T-helper 2 cell treated with Interferon-gamma antibody and Interleukin-4, amounts not matched to agents 100 ng/mL and 5 ng/mL, for 36 hours (primary cell): Measurements from ENCODE around the gene IGFBP2. TPM values are rescaled to one million over a fixed set of nuclear protein-coding genes. Genes with fewer than 3 reads are reported as not detected.

Source experiments
- intact Hi-C: fragments of 100-400 bp; cut with micrococcal nuclease; formaldehyde crosslinking; loops from one replicate; pipeline ENCODE4 v1.15.1; 2023
- total RNA-seq: library from RNA; stranded (reverse); gene quantifications from 2 replicates; pipeline ENCODE4 v1.2.3, GENCODE V29; 2022

The IGFBP2 gene
- total RNA-seq, 1 donor from 2014 or later, result 24.9 TPM

- intact Hi-C loops, result no loop called here
Observed at GRCh38 chr2:216636551-216637450, 3.6 kb downstream of the IGFBP2 start.

GRCh38 chr2:216637472-216637871 is 4.3 kb downstream of the IGFBP2 start:
- intact Hi-C loops, result no loop called here

DNA sequence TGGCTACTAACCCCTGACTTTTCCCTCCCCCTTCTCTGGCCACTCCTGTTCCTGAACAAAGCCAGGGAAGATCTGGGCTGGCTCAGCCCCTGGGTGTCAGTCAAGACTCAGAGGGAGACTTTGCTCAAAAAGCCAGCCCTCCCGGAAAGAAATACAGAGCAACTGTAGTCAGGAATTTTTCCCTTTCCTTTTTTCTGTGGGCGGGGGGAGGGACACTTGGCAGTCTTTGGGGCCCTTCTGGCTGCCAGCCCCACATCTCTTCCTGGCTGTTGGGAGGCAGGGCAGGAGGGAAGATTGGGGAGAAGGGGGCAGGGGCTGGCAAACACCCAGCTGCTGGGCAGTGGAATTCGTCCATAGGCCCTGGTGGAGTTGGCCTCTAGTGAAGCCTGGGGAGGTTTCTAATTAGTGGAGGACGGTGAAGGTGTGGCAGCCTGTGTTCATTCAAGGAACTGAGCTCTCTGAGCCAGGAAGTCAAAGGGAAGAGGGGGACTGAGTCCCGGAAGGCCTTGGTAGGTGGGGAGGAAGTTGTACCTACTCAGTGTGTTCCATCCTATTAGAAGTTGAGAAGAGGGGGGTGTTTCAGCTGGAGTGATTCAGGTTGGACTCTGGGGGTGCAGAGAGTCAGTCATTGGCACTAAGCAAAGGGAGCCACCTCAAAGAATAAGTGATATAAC is 10.9 kb downstream of the IGFBP2 start:
- intact Hi-C loops, result no loop called here

DNA sequence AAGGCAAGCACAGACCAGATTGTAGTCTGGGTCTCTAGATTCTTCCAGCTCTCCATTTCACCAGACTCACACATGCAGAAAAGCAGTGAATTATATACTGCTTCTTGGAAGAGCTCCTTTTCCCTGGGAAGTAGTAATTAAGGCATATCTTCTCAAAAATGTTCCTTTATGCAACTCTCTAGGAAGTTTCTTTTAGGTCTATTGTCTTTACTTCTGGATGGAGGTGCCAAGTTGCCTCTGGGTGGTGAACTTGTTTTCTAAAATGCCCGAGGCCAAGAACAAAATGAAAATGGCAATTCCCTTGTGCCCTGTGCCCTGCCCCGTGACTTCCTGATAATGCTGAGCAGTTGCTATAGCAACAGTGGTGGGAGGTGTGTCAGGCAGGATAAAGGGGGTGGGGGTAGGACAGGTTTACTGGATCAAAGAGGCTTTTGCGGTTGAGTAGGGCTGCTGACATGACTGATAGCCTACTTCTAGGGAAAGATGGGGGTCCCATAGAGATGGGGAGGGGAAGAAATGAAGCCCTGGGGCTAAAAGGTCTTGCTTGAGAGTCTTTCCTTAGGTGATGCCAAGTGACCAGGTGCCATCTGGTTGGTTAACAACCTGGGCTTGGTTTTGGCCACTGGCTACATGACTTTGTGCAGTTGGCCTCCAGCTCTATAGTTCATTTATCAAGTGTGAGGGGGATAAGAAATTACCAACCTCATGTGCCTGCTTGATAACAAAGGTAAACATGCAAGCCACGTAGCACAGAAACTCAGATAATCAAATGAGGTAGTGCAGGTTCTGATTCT is 11.8 kb downstream of the IGFBP2 start:
- intact Hi-C loops, result no loop called here

DNA sequence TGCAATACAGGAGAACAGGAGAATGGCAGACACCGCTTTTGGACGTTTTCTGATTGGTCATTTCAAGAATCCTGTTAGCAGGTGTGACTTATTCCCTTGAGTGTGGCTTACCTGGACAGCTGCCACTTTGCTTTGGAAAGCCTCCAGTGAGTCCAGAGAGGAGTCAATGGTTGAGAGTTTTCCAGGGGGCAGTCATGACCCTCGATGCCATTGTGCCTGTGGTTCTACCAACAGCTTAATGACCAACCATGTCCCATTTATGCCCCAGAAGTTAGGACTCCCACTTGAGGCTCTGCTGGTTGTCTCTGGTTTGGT is 12.4 kb downstream of the IGFBP2 start:
- intact Hi-C loops, result no loop called here

- intact Hi-C loops, result no loop called here
Observed at GRCh38 chr2:216646116-216646515, 12.9 kb downstream of the IGFBP2 start.

GRCh38 chr2:216648105-216648504 is 14.9 kb downstream of the IGFBP2 start:
- intact Hi-C loops, result no loop called here

- intact Hi-C loops, result no loop called here
Observed at GRCh38 chr2:216649574-216649973, 16.4 kb downstream of the IGFBP2 start.

- intact Hi-C loops, result no loop called here
Observed at GRCh38 chr2:216650626-216651257, 17.5 kb downstream of the IGFBP2 start.

DNA sequence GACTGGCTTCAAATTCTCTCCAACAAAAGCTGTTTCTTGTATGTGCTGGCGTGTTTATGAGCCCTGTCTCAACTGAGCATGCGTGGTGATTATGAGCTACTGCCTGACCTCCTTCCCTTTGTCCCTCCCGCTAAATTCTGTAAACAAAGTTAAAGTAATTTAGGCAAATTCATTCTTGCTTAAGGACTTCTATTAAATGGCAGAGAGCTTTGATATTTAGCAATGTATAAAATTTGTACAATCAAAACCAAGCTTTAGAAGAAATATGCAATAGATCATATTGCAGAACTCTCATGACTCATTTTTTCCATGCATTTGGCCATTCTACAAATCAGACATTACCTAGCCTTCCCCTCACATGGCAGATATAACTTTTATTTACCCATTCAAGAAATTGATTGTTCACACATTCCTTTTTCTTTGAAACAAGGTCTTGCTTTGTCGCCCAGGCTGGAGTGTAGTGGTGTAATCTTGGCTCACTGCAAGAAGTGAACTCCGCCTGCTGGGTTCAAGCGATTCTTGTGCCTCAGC is 18.2 kb downstream of the IGFBP2 start:
- intact Hi-C loops, result no loop called here

GRCh38 chr2:216652566-216652965 is 19.3 kb downstream of the IGFBP2 start:
- intact Hi-C loops, result no loop called here

- intact Hi-C loops, result no loop called here
Observed at GRCh38 chr2:216653093-216653799, 20.0 kb downstream of the IGFBP2 start.

GRCh38 chr2:216653931-216654365 is 20.7 kb downstream of the IGFBP2 start:
- intact Hi-C loops, result no loop called here

- intact Hi-C loops, result no loop called here
Observed at GRCh38 chr2:216654528-216655052, 21.4 kb downstream of the IGFBP2 start.

- intact Hi-C loops, result no loop called here
Observed at GRCh38 chr2:216657086-216657855, 24.1 kb downstream of the IGFBP2 start.

GRCh38 chr2:216657980-216658379 is 24.8 kb downstream of the IGFBP2 start:
- intact Hi-C loops, result no loop called here

DNA sequence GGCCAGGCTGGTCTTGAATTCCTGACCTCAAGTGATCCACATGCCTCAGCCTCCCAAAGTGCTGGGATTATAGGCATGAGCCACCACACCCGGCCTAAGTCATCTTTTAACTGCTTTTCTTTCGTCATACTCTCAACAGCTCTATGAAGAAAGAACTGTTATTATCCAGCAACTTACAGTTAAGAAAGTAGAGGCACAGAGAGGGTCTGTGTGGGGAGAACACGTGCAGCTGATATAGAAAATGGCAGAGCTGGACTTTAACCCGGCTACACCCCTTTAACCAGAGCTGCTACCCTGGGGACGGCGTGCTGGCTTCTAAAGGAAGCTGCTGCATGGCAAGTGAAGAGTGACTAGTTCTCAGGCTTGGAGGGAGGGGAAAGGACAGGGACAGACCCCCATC is 25.5 kb downstream of the IGFBP2 start:
- intact Hi-C loops, result no loop called here

DNA sequence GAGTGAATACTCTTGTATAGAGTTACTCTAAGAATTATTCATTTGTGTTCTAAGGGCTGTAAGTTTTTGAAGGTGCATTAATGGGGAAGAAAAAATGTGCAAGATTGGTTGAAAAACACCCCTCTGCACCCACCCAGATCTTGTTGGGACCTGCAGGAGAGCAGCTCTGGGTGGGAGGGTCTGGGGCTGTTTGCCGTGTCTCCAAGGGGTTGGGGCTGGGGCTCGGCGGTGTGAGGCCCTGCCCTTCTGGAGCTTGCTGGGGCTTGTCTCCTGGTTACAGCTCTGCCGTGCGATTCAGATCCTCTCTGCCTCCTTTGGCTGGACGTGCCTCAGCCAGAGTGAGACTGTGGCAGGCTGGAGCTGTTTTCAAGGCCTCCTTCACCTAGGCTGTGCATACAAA is 26.1 kb downstream of the IGFBP2 start:
- intact Hi-C loops, result no loop called here

- intact Hi-C loops, result loop anchor here (10.0 kb wide), 1 partner anchor 256 kb away; no protein-coding TSS in a partner anchor
Observed at GRCh38 chr2:216660496-216660895, 27.3 kb downstream of the IGFBP2 start.
